Measurements from ENCODE around the gene DUSP19. TPM values are rescaled to one million over a fixed set of nuclear protein-coding genes. Genes with fewer than 3 reads are reported as not detected.
A peak's percentile ranks its signal among the peaks of the same experiment; 100 is the strongest.

Gene DUSP19
- total and polyA plus RNA-seq, 2 of the 13 experiments (the other 11 are each of a cell fraction or from before 2014, with no cell fraction given) = 1.3 to 1.9 TPM

DNA sequence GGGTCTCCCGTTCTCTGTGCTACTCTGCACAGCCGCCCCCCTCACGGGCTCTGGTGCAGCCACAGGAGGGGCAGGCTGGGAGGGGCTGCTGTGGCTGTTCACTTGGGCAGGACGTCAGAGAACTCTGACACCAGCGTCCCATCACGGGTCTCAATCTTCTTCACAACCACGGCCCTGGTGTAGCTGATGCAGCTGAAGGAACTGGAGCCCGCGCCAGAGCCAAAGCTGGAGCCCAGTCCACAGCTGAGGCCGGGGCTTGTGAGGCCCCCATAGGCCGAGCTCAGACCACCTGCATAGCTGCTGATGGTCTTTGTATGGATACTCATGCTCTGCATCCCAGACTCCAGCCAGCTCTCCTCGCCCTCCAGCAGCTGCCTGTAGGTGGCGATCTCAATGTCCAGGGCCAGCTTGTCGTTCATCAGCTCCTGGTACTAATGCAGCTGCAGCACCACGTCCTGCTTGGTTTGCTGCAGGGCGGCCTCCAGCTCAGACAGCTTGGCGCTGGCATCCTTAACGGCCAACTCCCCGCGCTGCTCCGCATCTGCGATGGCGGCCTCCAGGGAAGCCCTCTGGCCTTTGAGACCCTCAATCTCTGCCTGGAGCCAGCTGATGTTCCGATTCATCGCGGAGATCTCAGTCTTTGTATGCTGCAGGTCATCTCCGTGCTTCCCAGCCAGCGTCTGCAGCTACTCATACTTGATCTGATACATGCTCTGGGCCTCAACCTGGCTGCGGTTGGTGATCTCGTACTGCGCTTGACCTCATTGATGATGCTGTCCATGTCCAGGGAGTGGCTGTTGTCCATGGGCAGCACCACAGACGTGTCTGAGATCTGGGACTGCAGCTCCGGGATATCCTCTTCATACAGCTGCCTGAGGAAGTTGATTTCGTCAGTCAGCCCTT, 7.4 kb upstream of the DUSP19 start (continued):
- 0 out of 2 replicates have a peak, but pooled peaks have one; percentile 48 for TF ChIP-seq RBAK (CRISPR knock-in tag; IDR thresholded peaks at IDR 0.05)
- peak; percentile 75 for TF ChIP-seq STAG1 (CRISPR knock-in tag; IDR thresholded peaks at IDR 0.05)
- TF ChIP-seq ZKSCAN1 (IDR thresholded peaks at IDR 0.05; ENCODE audit: low read length) = no peak
- peak; percentile 67 for TF ChIP-seq SALL1 (CRISPR knock-in tag; IDR thresholded peaks at IDR 0.05)
- TF ChIP-seq, protein P1, sequence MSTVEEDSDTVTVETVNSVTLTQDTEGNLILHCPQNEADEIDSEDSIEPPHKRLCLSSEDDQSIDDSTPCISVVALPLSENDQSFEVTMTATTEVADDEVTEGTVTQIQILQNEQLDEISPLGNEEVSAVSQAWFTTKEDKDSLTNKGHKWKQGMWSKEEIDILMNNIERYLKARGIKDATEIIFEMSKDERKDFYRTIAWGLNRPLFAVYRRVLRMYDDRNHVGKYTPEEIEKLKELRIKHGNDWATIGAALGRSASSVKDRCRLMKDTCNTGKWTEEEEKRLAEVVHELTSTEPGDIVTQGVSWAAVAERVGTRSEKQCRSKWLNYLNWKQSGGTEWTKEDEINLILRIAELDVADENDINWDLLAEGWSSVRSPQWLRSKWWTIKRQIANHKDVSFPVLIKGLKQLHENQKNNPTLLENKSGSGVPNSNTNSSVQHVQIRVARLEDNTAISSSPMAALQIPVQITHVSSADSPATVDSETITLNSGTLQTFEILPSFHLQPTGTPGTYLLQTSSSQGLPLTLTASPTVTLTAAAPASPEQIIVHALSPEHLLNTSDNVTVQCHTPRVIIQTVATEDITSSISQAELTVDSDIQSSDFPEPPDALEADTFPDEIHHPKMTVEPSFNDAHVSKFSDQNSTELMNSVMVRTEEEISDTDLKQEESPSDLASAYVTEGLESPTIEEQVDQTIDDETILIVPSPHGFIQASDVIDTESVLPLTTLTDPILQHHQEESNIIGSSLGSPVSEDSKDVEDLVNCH (CRISPR knock-in tag; IDR thresholded peaks at IDR 0.05) = no peak
- TF ChIP-seq GPN1 (CRISPR knock-in tag; IDR thresholded peaks at IDR 0.05; ENCODE audit: borderline replicate concordance) = no peak
- TF ChIP-seq FOXM1 (CRISPR knock-in tag; IDR thresholded peaks at IDR 0.05) = no peak
- TF ChIP-seq ZEB1 (IDR thresholded peaks at IDR 0.05; ENCODE audit: insufficient replicate concordance, low read depth) = no peak
- TF ChIP-seq, protein P2, sequence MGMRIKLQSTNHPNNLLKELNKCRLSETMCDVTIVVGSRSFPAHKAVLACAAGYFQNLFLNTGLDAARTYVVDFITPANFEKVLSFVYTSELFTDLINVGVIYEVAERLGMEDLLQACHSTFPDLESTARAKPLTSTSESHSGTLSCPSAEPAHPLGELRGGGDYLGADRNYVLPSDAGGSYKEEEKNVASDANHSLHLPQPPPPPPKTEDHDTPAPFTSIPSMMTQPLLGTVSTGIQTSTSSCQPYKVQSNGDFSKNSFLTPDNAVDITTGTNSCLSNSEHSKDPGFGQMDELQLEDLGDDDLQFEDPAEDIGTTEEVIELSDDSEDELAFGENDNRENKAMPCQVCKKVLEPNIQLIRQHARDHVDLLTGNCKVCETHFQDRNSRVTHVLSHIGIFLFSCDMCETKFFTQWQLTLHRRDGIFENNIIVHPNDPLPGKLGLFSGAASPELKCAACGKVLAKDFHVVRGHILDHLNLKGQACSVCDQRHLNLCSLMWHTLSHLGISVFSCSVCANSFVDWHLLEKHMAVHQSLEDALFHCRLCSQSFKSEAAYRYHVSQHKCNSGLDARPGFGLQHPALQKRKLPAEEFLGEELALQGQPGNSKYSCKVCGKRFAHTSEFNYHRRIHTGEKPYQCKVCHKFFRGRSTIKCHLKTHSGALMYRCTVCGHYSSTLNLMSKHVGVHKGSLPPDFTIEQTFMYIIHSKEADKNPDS (CRISPR knock-in tag; IDR thresholded peaks at IDR 0.05) = no peak
- TF ChIP-seq, protein P3, sequence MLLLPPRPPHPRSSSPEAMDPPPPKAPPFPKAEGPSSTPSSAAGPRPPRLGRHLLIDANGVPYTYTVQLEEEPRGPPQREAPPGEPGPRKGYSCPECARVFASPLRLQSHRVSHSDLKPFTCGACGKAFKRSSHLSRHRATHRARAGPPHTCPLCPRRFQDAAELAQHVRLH (CRISPR knock-in tag; IDR thresholded peaks at IDR 0.05; ENCODE audit: borderline replicate concordance, low read depth) = peak; percentile 61; the same call in 1 of the 2 replicates
- TF ChIP-seq ZSCAN20 (CRISPR knock-in tag; IDR thresholded peaks at IDR 0.05; ENCODE audit: borderline replicate concordance) = no peak
- TF ChIP-seq, protein P4, sequence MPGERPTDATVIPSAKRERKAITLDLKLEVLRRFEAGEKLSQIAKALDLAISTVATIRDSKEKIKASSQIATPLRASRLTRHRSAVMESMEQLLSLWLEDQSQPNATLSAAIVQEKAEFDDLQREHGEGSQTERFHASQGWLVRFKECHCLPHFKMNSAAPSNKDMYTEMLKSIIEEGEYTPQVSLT (CRISPR knock-in tag; IDR thresholded peaks at IDR 0.05; ENCODE audit: borderline replicate concordance, low read depth) = no peak
- no peak; the same call in 1 of the 2 replicates for TF ChIP-seq ZNF607 (CRISPR knock-in tag; IDR thresholded peaks at IDR 0.05; ENCODE audit: borderline replicate concordance)
- TF ChIP-seq, protein P5, sequence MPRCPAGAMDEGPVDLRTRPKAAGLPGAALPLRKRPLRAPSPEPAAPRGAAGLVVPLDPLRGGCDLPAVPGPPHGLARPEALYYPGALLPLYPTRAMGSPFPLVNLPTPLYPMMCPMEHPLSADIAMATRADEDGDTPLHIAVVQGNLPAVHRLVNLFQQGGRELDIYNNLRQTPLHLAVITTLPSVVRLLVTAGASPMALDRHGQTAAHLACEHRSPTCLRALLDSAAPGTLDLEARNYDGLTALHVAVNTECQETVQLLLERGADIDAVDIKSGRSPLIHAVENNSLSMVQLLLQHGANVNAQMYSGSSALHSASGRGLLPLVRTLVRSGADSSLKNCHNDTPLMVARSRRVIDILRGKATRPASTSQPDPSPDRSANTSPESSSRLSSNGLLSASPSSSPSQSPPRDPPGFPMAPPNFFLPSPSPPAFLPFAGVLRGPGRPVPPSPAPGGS (CRISPR knock-in tag; IDR thresholded peaks at IDR 0.05) = 0 out of 2 replicates have a peak, but pooled peaks have one; percentile 52
- TF ChIP-seq, protein P6, sequence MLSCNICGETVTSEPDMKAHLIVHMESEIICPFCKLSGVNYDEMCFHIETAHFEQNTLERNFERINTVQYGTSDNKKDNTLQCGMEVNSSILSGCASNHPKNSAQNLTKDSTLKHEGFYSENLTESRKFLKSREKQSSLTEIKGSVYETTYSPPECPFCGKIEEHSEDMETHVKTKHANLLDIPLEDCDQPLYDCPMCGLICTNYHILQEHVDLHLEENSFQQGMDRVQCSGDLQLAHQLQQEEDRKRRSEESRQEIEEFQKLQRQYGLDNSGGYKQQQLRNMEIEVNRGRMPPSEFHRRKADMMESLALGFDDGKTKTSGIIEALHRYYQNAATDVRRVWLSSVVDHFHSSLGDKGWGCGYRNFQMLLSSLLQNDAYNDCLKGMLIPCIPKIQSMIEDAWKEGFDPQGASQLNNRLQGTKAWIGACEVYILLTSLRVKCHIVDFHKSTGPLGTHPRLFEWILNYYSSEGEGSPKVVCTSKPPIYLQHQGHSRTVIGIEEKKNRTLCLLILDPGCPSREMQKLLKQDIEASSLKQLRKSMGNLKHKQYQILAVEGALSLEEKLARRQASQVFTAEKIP (CRISPR knock-in tag; IDR thresholded peaks at IDR 0.05; ENCODE audit: borderline replicate concordance) = no peak
- TF ChIP-seq, protein P7, sequence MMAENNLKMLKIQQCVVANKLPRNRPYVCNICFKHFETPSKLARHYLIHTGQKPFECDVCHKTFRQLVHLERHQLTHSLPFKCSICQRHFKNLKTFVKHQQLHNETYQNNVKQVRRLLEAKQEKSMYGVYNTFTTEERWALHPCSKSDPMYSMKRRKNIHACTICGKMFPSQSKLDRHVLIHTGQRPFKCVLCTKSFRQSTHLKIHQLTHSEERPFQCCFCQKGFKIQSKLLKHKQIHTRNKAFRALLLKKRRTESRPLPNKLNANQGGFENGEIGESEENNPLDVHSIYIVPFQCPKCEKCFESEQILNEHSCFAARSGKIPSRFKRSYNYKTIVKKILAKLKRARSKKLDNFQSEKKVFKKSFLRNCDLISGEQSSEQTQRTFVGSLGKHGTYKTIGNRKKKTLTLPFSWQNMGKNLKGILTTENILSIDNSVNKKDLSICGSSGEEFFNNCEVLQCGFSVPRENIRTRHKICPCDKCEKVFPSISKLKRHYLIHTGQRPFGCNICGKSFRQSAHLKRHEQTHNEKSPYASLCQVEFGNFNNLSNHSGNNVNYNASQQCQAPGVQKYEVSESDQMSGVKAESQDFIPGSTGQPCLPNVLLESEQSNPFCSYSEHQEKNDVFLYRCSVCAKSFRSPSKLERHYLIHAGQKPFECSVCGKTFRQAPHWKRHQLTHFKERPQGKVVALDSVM (CRISPR knock-in tag; IDR thresholded peaks at IDR 0.05) = no peak
- no peak for TF ChIP-seq HNRNPUL1 (IDR thresholded peaks at IDR 0.05; ENCODE audit: low read depth, low read length)
